Lung (tissue), 12 donors: Measurements from ENCODE around the gene ASH1L. TPM values are rescaled to one million over a fixed set of nuclear protein-coding genes. Genes with fewer than 3 reads are reported as not detected.

Experiments
- ATAC-seq: fragments of 200-7000 bp; cut with Tn5 transposase; one replicate; pipeline ENCODE4 v1.9.1; 2020; ENCODE audit warnings: moderate number of reproducible peaks; ENCODE audit not compliant: insufficient read depth, low FRiP score
- DNase-seq, 3 donors: peaks; one replicate each; pipeline ENCODE4 v3.0.0-alpha.2; 2013 to 2017
- H3K27ac ChIP-seq, 2 donors: one replicate each; pipeline ENCODE4 v1.5.1; 2013; ENCODE audit warnings: mild to moderate bottlenecking in 2 of 2, moderate library complexity in 2 of 2, control low read depth in 1 of 2, inconsistent platforms in 1 of 2, low read depth in 1 of 2, low read length in 1 of 2
- H3K27me3 ChIP-seq, 3 donors: one replicate each; pipeline ENCODE4 v1.5.1; 2013; ENCODE audit warnings: low read length in 2 of 3; ENCODE audit not compliant: control insufficient read depth in 3 of 3, insufficient read depth in 3 of 3
- H3K36me3 ChIP-seq, 4 donors: one replicate each; pipeline ENCODE4 v1.5.1; 2013; ENCODE audit warnings: low read length in 4 of 4, mild to moderate bottlenecking in 1 of 4, moderate library complexity in 1 of 4; ENCODE audit not compliant: control insufficient read depth in 4 of 4, insufficient read depth in 4 of 4
- H3K4me1 ChIP-seq, 5 donors: one replicate each; pipeline ENCODE4 v1.5.1; 2013; ENCODE audit warnings: low read length in 5 of 5, mild to moderate bottlenecking in 2 of 5, moderate library complexity in 1 of 5; ENCODE audit not compliant: control insufficient read depth in 5 of 5, insufficient read depth in 5 of 5
- H3K4me3 ChIP-seq: one replicate; pipeline ENCODE4 v1.5.1; 2013; ENCODE audit warnings: mild to moderate bottlenecking, control low read depth, moderate library complexity
- H3K9ac ChIP-seq, 2 donors: one replicate each; pipeline ENCODE4 v1.5.1; 2013; ENCODE audit warnings: low read length in 2 of 2, control low read depth in 1 of 2; ENCODE audit not compliant: insufficient read depth in 1 of 2
- H3K9me3 ChIP-seq, 4 donors: one replicate each; pipeline ENCODE4 v1.5.1; 2013; ENCODE audit warnings: low read length in 3 of 4, mild to moderate bottlenecking in 1 of 4, moderate library complexity in 1 of 4; ENCODE audit not compliant: control insufficient read depth in 4 of 4, insufficient read depth in 3 of 4
- WGBS, 2 donors: extraction: QIAGEN DNeasy Blood & Tissue Kit; methylation state at CpG; one replicate each; pipeline ENCODE4 v1.1.7; 2013; 5-methylcytosine and 5-hydroxymethylcytosine counted together
- polyA plus RNA-seq, 2 donors: library from polyadenylated mRNA; stranded (reverse); fragments of 200-250 nt; gene quantifications; one replicate each; pipeline ENCODE4 v1.2.1, GENCODE V29; 2013
- total RNA-seq, 2 donors: library from RNA; depleted of rRNA in 1 of 2; stranded (reverse); fragments of >200 nt in 1 of 2; gene quantifications; one replicate each; pipeline ENCODE4 v1.2.1, GENCODE V29; 2014 to 2021
- TF ChIP-seq, protein P1 (sequence below): IDR thresholded peaks from 2 replicates; pipeline ENCODE4 v1.5.1; 2012; ENCODE audit warnings: mild to moderate bottlenecking; ENCODE audit errors: control extremely low read depth, extremely low read depth
- donor health status: control.
- donor health status: control.
- donor health status: Bipolar disorder and iron deficiency.
- donor health status: healthy.
- donor health status: DM: yes; HTN: yes; CAD: no.

Gene ASH1L
- total and polyA plus RNA-seq, 4 donors = 8.1 to 92.5 (median 27.5) TPM

DNA sequence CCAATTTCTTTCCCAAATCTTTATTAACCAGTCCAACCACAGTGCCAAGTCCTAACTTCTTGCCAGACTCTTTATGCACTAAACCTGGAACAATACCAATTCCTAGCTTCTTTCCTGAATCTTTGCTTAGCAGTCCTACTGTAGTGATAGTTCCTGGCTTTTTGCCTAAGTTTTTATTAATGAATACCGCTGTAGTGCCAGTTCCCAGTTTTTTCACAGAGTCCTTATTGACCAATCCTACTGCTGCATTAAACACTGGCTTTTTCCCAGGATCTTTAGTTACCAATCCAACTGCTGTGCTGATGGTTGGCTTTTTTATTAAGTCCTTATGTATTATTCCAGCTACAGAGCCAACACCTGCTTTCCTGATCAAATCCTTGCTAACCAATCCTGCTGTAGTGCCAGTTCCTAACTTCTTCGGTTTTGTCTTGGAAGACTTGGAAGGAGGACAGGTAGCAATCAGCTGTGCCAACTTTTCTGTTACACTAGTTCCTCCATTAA is 80.8 kb downstream of the ASH1L start:
- no peak overlapping the region for H3K27ac ChIP-seq
- WGBS, 2 donors = 76 to 81% methylated on average over 2 of the region's 2 CpGs
- no peak for ATAC-seq

DNA sequence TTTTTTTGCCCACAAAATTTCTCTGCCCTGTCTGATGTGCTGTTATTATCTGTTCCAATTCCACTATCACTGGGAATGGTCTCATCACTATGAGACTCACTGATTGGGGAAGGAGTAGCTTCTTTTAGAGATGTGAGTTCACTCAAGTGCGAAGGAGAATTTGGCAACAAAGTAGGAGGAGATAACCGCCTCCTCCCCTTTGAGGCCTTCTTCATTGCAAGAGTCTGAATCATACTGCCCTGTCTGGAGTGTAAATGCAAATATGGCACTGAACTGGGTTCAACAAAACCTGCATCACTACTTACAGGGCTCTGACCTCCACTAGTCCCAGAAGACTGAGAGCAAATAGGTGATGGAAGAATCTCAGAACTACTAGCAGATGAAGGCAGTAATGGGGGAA is 83.4 kb downstream of the ASH1L start:
- DNase-seq (no peak), ATAC-seq (no peak)
- H3K9ac ChIP-seq = no peak overlapping the region
- H3K4me1 ChIP-seq = peaks cover 0 to 13% (median 0%) of the 10 kb centered on the region in 5 donors
- TF ChIP-seq, protein P1, sequence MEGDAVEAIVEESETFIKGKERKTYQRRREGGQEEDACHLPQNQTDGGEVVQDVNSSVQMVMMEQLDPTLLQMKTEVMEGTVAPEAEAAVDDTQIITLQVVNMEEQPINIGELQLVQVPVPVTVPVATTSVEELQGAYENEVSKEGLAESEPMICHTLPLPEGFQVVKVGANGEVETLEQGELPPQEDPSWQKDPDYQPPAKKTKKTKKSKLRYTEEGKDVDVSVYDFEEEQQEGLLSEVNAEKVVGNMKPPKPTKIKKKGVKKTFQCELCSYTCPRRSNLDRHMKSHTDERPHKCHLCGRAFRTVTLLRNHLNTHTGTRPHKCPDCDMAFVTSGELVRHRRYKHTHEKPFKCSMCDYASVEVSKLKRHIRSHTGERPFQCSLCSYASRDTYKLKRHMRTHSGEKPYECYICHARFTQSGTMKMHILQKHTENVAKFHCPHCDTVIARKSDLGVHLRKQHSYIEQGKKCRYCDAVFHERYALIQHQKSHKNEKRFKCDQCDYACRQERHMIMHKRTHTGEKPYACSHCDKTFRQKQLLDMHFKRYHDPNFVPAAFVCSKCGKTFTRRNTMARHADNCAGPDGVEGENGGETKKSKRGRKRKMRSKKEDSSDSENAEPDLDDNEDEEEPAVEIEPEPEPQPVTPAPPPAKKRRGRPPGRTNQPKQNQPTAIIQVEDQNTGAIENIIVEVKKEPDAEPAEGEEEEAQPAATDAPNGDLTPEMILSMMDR = no peak
- no peaks in the 10 kb centered on the region for H3K27me3 ChIP-seq
- H3K9me3 ChIP-seq = no peaks in the 10 kb centered on the region
- WGBS, 2 donors = 73 to 78% methylated on average over 2 of the region's 2 CpGs
- H3K27ac ChIP-seq = no peak overlapping the region
- peaks cover 13 to 28% (median 20%) of the 10 kb centered on the region in 4 donors for H3K36me3 ChIP-seq
- H3K4me3 ChIP-seq = no peak overlapping the region

More for the DNA sequence above, 80.8 kb downstream of the ASH1L start:
- TF ChIP-seq, protein P1 = no peak
- peak in 2 of 3 donors; percentile 55 to 56 for DNase-seq
- peaks cover 0 to 13% (median 0%) of the 10 kb centered on the region in 5 donors for H3K4me1 ChIP-seq
- H3K9ac ChIP-seq = no peak overlapping the region
- no peaks in the 10 kb centered on the region for H3K9me3 ChIP-seq
- peaks cover 13 to 28% (median 20%) of the 10 kb centered on the region in 4 donors for H3K36me3 ChIP-seq
- H3K4me3 ChIP-seq = no peak overlapping the region
- no peaks in the 10 kb centered on the region for H3K27me3 ChIP-seq

DNA sequence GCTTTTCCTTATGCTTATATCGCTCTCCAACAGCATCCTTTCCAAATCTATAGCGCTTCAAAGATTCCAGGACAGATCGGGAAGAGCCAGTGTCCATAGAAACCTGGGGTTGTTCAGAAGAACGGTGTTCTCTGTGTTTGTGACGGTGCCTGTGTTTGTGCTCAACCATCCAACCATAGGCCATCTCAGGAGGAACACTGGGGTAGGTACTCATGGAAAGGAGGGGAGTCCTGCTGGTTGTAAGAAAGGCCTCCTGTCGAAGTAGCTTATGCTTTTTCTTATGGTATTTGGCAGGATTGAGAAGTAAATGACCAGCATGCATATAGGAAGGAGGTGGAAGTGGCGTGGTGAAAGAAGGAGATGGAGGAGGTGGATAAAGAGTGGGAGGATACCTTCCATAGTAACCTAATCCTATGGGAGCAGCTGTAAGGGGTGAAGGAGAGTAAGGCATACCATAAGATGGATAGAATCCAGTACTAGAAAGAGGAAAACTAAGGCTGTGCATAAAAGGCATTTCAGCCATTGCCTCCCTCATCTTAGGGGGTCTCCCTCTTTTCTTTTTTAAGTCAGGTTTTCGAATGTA is 84.2 kb downstream of the ASH1L start:
- Histone ChIP-seq H3K9ac (no peak overlapping the region), H3K27ac (no peak overlapping the region), H3K9me3 (no peaks in the 10 kb centered on the region), H3K36me3 (peaks cover 13 to 28% (median 20%) of the 10 kb centered on the region in 4 donors), H3K4me1 (peaks cover 0 to 13% (median 0%) of the 10 kb centered on the region in 5 donors), H3K4me3 (no peak overlapping the region), H3K27me3 (no peaks in the 10 kb centered on the region)
- DNase-seq (no peak), ATAC-seq (no peak)
- 95 to 97% methylated on average over 8 of the region's 8 CpGs for WGBS, 2 donors
- TF ChIP-seq, protein P1 = no peak

DNA sequence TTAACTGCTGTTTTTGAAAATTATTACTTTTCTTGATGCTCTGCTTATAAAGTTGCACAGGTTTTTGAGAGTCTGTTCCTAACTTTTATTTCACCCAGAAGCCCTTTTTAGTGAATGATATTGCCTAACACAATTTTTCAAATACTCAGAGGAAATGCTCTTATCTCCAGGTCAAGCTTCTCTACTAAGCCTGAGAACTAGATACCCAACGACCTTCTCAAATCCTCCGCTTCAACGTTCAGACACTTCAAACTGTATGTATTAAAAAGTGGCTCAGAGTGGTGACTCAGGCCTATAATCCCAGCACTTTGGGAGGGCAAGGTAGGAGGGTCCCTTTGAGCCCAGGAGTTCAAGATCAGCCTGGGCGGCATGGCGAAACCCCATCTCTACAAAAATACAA is 88.5 kb downstream of the ASH1L start:
- peaks cover 0 to 4% (median 3%) of the 10 kb centered on the region in 4 donors for H3K9me3 ChIP-seq
- DNase-seq = no peak
- TF ChIP-seq, protein P1 = no peak
- peaks cover 0 to 9% (median 3%) of the 10 kb centered on the region in 4 donors for H3K36me3 ChIP-seq
- H3K4me3 ChIP-seq = no peak overlapping the region
- H3K27me3 ChIP-seq = no peaks in the 10 kb centered on the region
- whole genome bisulfite sequencing, 2 donors = 78 to 90% methylated on average over 5 of the region's 5 CpGs
- ATAC-seq = no peak
- H3K4me1 ChIP-seq = peaks cover 0 to 2% (median 0%) of the 10 kb centered on the region in 5 donors
- no peak overlapping the region for H3K27ac ChIP-seq
- no peak overlapping the region for H3K9ac ChIP-seq
